Activated CD4-positive, alpha-beta memory T cell treated with anti-CD3 and anti-CD28 coated beads for 36 hours (primary cell): ENCODE results near the gene TRIM46. TPM values are rescaled to one million over a fixed set of nuclear protein-coding genes. Genes with fewer than 3 reads are reported as not detected.
A peak's percentile ranks its signal among the peaks of the same experiment; 100 is the strongest.

Source experiments
- CTCF ChIA-PET: fragments of 350-600 bp; sonication (Branson Sonifier 250); formaldehyde crosslinking; loops from one replicate; lab custom pipeline; 2021; ENCODE audit warnings: antibody characterized with exemption, inconsistent platforms; lab: Charles Lee
- POLR2A ChIA-PET: fragments of 350-600 bp; sonication (Branson Sonifier 250); formaldehyde crosslinking; loops from one replicate; lab custom pipeline; 2021; ENCODE audit warnings: antibody characterized with exemption; lab: Charles Lee
- DNase-seq: peaks from one replicate; pipeline ENCODE4 v3.0.0-alpha.2; 2020
- H3K27ac Mint-ChIP-seq: one replicate; pipeline ENCODE4 v1.8.0; 2021; ENCODE audit warnings: mixed read lengths
- H3K27me3 Mint-ChIP-seq: one replicate; pipeline ENCODE4 v1.8.0; 2021; ENCODE audit warnings: mixed read lengths
- H3K36me3 Mint-ChIP-seq: one replicate; pipeline ENCODE4 v1.8.0; 2021; ENCODE audit warnings: mixed read lengths
- H3K4me1 Mint-ChIP-seq: one replicate; pipeline ENCODE4 v1.8.0; 2021; ENCODE audit warnings: low read depth, mixed read lengths
- H3K4me3 Mint-ChIP-seq: one replicate; pipeline ENCODE4 v1.8.0; 2021; ENCODE audit warnings: mild to moderate bottlenecking, mixed read lengths
- H3K9me3 Mint-ChIP-seq: one replicate; pipeline ENCODE4 v1.8.0; 2021; ENCODE audit warnings: mixed read lengths
- intact Hi-C: fragments of 100-400 bp; cut with micrococcal nuclease; formaldehyde crosslinking; loops from one replicate; pipeline ENCODE4 v1.15.1; 2023
- total RNA-seq, 2 experiments: library from RNA; stranded (reverse); gene quantifications; one replicate each; pipeline ENCODE4 v1.2.3, GENCODE V29; 2021

TRIM46 gene
- total RNA-seq, 2 experiments from 2014 or later: 6.3 to 7.1 TPM

DNA sequence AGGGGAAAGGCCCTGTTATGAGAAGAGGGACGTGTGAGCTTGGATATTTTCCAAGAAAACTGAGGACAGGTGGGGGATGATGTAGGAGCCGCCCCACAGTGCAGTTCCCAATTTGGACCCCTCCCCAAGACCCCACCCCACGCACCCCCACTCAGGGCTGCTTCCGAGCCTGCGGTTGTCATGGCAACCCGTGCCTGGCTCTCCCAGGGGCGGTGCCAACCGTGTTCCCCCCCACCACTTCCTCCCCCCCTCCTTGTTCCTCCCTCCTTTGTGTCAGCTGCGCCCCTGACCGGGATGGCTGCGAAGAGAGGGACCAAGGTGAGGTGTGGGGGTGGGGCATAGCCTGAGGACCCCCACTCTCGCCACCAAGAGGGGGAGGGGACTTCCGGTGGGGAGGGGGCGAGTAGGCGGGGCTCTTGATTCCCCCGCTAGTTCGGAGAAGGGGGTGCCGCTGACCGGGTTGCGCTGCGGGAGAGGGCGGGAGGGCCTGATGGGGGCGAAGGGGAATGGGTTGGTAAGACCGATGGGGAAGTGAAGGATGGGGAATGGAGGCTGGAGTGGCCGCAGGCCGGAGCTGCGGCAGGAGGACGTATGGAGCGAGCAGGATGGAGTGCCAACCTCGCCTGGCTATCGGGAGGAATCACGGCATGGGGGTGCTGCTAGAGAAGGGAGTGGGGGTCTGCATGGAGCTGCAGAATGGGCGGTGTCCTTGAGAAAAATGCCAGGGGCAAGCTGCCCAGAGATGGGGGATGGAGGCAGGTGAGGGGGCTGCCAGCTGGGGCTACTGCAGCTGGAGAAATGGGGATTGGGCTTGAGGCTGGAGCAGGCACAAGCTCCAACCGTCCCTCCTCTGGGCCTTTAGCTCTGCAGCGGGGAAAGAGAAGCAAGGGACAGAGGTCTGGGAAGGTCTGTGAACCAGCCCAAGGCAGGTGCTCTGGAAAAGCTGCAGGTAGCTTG, 953 bp downstream of the TRIM46 start:
- POLR2A ChIA-PET: interaction anchor here (1.5 to 7.5 kb wide), 6 partner anchors 10 to 89 kb away, joined by 5 to 70 read pairs (median 9); partner anchors contain the start of gene THBS3
- CTCF ChIA-PET: interaction anchor here (1.2 to 8.5 kb wide), 13 partner anchors 8 to 840 kb away, joined by 3 to 201 read pairs (median 7); partner anchors contain the start of genes MTX1, SLC50A1 and THBS3

DNA sequence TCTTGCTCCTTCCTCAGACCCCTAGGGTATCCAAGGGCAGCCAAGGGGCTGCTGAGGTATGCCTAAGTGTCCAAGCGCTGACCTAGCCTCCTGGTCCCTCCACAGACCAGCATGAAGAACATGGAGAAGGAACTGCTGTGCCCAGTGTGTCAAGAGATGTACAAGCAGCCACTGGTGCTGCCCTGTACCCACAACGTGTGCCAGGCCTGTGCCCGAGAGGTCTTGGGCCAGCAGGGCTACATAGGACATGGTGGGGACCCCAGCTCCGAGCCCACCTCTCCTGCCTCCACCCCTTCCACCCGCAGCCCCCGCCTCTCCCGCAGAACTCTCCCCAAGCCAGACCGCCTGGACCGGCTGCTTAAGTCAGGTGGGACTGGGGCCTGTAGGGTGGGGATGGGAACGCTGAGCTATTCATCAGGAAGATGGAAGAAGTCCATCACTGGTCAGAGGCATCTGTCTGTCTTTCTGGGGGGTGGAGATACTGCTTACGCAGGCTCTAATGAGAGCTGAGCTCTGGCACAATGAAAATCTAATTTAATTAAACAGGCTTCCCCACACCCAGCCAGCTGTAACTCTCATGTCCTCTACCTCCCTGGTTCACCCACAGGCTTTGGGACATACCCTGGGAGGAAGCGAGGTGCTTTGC, 1.8 kb downstream of the TRIM46 start:
- ChIA-PET CTCF (interaction anchor here (0.9 to 8.5 kb wide), 15 partner anchors 8 to 841 kb away, joined by 3 to 201 read pairs (median 6); partner anchors contain the start of genes MTX1, PMVK, SLC50A1 and THBS3), POLR2A (interaction anchor here (1.5 to 7.5 kb wide), 5 partner anchors 9 to 90 kb away, joined by 5 to 70 read pairs (median 12); a partner anchor contains a TSS)
- Mint-ChIP-seq H3K9me3 (no peaks in the 10 kb centered on the region), H3K27me3 (no peaks in the 10 kb centered on the region), H3K4me1 (peaks cover 46% of the 10 kb centered on the region), H3K27ac (peak overlapping the region; percentile 28), H3K36me3 (peaks cover 20% of the 10 kb centered on the region), H3K4me3 (peak overlapping the region; percentile 93)
- intact Hi-C loops: no loop called here
- DNase-seq: no peak

More for the DNA sequence above, 953 bp downstream of the TRIM46 start:
- H3K36me3 Mint-ChIP-seq: peaks cover 23% of the 10 kb centered on the region
- peak overlapping the region; percentile 96 for H3K27ac Mint-ChIP-seq
- DNase-seq: peak; percentile 71
- peak overlapping the region; percentile 93 for H3K4me3 Mint-ChIP-seq
- H3K4me1 Mint-ChIP-seq: peaks cover 47% of the 10 kb centered on the region
- H3K9me3 Mint-ChIP-seq: no peaks in the 10 kb centered on the region
- intact Hi-C loops: loop anchor here (5.0 kb wide), 3 partner anchors 33 to 172 kb away; partner anchors contain the start of genes MTX1, THBS3 and ZBTB7B
- no peaks in the 10 kb centered on the region for H3K27me3 Mint-ChIP-seq

DNA sequence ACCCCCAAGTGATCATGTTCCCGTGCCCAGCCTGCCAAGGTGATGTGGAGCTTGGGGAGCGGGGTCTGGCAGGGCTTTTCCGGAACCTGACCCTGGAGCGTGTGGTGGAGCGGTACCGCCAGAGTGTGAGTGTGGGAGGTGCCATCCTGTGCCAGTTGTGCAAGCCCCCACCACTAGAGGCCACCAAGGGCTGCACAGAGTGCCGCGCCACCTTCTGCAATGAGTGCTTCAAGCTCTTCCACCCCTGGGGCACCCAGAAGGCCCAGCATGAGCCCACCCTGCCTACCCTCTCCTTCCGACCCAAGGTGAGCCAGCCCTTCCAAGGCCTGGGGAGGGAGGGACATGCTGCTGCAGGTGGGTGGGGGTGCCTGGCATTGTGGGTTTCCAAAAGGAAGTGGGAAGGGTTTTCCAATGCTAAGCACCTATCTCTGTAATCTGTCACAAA, 2.3 kb downstream of the TRIM46 start:
- intact Hi-C loops: loop anchor here (1.0 kb wide), 1 partner anchor 50 kb away; no protein-coding TSS in a partner anchor
- Mint-ChIP-seq H3K27ac (no peak overlapping the region), H3K36me3 (peaks cover 20% of the 10 kb centered on the region), H3K27me3 (no peaks in the 10 kb centered on the region), H3K9me3 (no peaks in the 10 kb centered on the region), H3K4me1 (peaks cover 44% of the 10 kb centered on the region), H3K4me3 (no peak overlapping the region)
- DNase-seq: peak; percentile 47
- ChIA-PET POLR2A (interaction anchor here (1.5 to 7.5 kb wide), 4 partner anchors 9 to 91 kb away, joined by 5 to 70 read pairs (median 13); no protein-coding TSS in a partner anchor), CTCF (interaction anchor here (0.9 to 8.5 kb wide), 14 partner anchors 8 to 239 kb away, joined by 3 to 201 read pairs (median 6); partner anchors contain the start of genes MTX1, PMVK, SLC50A1 and THBS3)

DNA sequence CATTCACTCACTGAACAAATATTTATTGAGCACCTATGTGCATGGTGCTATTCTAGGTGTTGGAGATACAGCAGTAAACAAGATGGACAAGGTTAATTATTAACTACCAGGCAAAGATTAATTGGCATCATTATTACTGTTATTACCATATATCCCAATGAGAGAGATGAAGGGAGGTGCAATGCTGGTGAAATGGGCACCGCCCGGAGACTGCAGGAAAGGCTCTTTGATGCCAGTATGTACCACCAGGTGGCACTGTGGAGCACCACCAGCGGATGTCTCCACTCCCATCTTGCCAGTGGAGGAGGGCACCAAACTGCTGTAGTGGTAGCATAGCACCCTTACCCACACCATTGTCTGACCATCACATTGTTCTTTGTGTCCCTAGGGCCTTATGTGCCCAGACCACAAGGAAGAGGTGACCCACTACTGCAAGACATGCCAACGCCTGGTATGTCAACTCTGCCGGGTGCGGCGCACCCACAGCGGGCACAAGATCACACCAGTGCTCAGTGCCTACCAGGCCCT, 3.0 kb downstream of the TRIM46 start:
- no peaks in the 10 kb centered on the region for H3K27me3 Mint-ChIP-seq
- H3K9me3 Mint-ChIP-seq: no peaks in the 10 kb centered on the region
- intact Hi-C loops: loop anchor here (1.0 kb wide), 1 partner anchor 50 kb away; no protein-coding TSS in a partner anchor
- ChIA-PET CTCF (interaction anchor here (0.6 to 8.5 kb wide), 19 partner anchors 8 to 697 kb away, joined by 3 to 201 read pairs (median 5); partner anchors contain the start of genes MTX1, PMVK, SLC50A1 and THBS3), POLR2A (interaction anchor here (3.1 to 7.5 kb wide), 2 partner anchors 17 to 50 kb away, joined by 12 to 70 read pairs; no protein-coding TSS in a partner anchor)
- no peak overlapping the region for H3K27ac Mint-ChIP-seq
- peaks cover 42% of the 10 kb centered on the region for H3K4me1 Mint-ChIP-seq
- H3K4me3 Mint-ChIP-seq: peak overlapping the region; percentile 3
- H3K36me3 Mint-ChIP-seq: peaks cover 20% of the 10 kb centered on the region
- peak; percentile 90 for DNase-seq

DNA sequence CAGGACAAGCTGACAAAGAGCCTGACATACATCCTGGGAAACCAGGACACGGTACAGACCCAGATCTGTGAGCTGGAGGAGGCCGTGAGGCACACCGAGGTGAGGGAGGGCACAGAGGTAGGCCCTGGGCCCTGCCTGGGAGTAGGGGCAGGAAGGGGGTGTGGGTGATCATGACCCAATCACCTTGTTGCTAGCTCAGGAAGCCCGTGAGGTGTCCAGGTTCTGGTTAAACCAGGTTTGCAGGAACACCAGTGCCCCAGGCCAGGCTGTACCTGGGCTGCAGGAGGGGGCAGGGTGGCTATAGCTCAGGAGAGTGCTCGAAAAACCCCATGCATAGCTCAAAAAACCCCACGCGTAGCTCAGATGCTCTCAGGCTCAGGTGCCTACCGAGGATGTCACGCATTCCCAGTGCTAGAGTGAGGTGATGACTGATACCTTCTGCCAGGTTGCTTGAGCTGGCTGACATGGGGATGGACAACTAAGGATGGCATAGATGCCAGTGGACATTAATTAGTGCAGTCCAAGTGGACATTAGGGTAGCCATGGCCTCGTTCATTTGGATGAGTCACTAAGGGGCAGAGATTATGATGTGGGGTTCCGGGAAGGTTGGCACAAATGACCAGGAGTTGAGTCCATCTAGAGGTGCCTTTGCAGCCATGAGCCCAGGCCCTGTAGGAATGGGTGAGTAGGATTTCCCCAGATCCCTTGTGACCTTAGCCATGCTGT, 3.7 kb downstream of the TRIM46 start:
- CTCF ChIA-PET: interaction anchor here (0.5 to 8.5 kb wide), 16 partner anchors 8 to 698 kb away, joined by 3 to 201 read pairs (median 4); partner anchors contain the start of genes MTX1 and THBS3
- intact Hi-C loops: no loop called here
- POLR2A ChIA-PET: interaction anchor here (7.5 kb wide), 1 partner anchor 16 kb away, joined by 70 read pairs; no protein-coding TSS in a partner anchor
- no peak overlapping the region for H3K4me3 Mint-ChIP-seq
- no peak overlapping the region for H3K27ac Mint-ChIP-seq
- peaks cover 35% of the 10 kb centered on the region for H3K4me1 Mint-ChIP-seq
- no peak for DNase-seq
- no peaks in the 10 kb centered on the region for H3K9me3 Mint-ChIP-seq
- no peaks in the 10 kb centered on the region for H3K27me3 Mint-ChIP-seq
- peaks cover 16% of the 10 kb centered on the region for H3K36me3 Mint-ChIP-seq

DNA sequence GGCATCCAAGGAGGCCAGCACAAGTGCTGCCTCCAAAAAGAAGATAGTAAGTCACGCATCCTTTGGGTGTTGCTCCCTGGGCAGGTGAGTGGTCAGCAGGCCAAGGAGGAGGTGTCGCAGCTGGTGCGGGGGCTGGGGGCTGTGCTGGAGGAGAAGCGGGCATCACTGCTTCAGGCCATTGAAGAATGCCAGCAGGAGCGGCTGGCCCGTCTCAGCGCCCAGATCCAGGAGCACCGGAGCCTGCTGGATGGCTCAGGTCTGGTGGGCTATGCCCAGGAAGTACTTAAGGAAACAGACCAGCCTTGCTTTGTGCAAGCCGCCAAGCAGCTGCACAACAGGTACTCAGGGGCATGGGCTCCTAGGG, 4.3 kb downstream of the TRIM46 start:
- intact Hi-C loops: no loop called here
- Mint-ChIP-seq H3K36me3 (peaks cover 16% of the 10 kb centered on the region), H3K27ac (no peak overlapping the region), H3K4me3 (no peak overlapping the region), H3K27me3 (no peaks in the 10 kb centered on the region), H3K4me1 (peaks cover 34% of the 10 kb centered on the region), H3K9me3 (no peaks in the 10 kb centered on the region)
- POLR2A ChIA-PET: interaction anchor here (7.5 kb wide), 1 partner anchor 15 kb away, joined by 70 read pairs; no protein-coding TSS in a partner anchor
- CTCF ChIA-PET: interaction anchor here (0.5 to 8.5 kb wide), 13 partner anchors 8 to 403 kb away, joined by 3 to 201 read pairs (median 5); partner anchors contain the start of genes MTX1 and THBS3
- DNase-seq: no peak

DNA sequence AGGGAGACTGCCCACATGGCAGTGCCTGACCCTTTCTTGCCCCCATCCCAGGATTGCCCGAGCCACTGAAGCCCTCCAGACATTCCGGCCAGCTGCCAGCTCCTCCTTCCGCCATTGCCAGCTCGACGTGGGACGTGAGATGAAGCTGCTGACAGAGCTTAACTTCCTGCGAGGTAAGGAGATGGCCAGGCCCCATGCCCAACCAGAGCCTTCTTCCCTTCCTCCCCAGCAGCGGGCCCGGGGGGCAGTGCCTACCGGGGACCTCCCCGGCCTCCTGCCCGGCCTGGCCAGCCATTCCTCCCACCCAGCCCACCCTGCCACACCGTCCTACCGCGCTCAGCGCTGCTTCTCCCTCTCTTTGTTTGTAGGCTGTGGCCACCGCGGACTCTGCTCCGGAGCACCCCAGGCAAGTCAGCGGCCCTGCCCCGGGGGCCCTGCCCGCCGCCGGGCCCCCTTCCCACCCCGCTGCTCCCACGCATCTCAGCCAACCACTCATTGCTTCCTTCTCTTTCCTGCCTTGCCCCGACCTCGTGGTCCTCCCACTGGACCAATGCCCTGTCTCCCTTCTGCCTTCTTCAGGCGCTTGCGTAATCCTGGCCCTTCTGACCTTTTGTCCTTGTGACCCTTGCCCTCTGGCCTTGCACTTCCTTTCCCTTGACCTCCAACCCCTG, 4.9 kb downstream of the TRIM46 start:
- Mint-ChIP-seq H3K4me1 (peaks cover 28% of the 10 kb centered on the region), H3K27ac (no peak overlapping the region), H3K4me3 (no peak overlapping the region), H3K36me3 (peaks cover 13% of the 10 kb centered on the region), H3K27me3 (no peaks in the 10 kb centered on the region), H3K9me3 (no peaks in the 10 kb centered on the region)
- ChIA-PET CTCF (interaction anchor here (1.4 to 8.5 kb wide), 5 partner anchors 10 to 145 kb away, joined by 3 to 201 read pairs (median 7); partner anchors contain the start of genes MTX1 and THBS3), POLR2A (interaction anchor here (7.5 kb wide), 1 partner anchor 15 kb away, joined by 70 read pairs; no protein-coding TSS in a partner anchor)
- intact Hi-C loops: no loop called here
- DNase-seq: no peak

DNA sequence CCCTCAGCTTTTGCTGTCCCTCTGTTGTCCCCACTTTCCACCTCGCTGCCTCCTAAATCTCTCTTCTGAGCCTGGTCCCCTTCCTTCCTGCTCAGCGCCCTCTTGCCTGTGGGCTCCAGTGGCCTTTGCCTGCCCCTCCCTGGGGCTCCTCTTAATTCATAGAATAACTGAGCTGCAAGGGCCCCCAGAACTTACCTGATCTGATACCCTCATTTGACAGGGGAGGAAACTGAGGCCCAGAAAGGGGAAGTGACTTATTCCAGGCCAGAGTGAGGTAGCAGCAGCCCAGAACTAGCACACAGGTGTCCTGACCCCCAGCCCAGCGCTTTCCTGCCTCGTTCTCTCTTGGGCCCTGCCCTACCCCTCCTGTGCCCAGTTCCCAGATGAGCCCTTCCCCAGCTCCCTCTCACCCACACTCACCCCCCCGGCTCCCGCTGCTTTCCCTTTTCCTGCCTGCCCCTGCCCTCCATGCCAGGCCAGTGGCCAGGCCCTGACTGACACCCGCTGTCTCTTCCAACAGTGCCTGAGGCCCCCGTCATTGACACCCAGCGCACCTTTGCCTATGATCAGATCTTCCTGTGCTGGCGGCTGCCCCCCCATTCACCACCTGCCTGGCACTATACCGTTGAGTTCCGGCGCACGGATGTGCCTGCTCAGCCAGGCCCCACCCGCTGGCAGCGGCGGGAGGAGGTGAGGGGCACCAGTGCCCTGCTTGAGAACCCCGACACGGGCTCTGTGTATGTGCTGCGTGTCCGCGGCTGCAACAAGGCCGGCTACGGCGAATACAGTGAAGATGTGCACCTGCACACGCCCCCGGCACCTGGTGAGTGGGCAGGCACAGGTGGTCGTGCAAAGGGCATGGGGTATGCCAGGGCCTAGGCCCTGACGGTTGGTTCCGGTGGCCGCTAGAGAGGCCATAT, 5.7 kb downstream of the TRIM46 start:
- POLR2A ChIA-PET: interaction anchor here (7.5 kb wide), 1 partner anchor 14 kb away, joined by 70 read pairs; no protein-coding TSS in a partner anchor
- no peak for DNase-seq
- Mint-ChIP-seq H3K4me3 (no peak overlapping the region), H3K9me3 (no peaks in the 10 kb centered on the region), H3K27me3 (no peaks in the 10 kb centered on the region), H3K4me1 (peaks cover 24% of the 10 kb centered on the region), H3K27ac (no peak overlapping the region), H3K36me3 (peaks cover 13% of the 10 kb centered on the region)
- CTCF ChIA-PET: interaction anchor here (0.8 to 8.5 kb wide), 5 partner anchors 11 to 28 kb away, joined by 3 to 201 read pairs (median 8); partner anchors contain the start of genes MTX1 and THBS3
- intact Hi-C loops: no loop called here

DNA sequence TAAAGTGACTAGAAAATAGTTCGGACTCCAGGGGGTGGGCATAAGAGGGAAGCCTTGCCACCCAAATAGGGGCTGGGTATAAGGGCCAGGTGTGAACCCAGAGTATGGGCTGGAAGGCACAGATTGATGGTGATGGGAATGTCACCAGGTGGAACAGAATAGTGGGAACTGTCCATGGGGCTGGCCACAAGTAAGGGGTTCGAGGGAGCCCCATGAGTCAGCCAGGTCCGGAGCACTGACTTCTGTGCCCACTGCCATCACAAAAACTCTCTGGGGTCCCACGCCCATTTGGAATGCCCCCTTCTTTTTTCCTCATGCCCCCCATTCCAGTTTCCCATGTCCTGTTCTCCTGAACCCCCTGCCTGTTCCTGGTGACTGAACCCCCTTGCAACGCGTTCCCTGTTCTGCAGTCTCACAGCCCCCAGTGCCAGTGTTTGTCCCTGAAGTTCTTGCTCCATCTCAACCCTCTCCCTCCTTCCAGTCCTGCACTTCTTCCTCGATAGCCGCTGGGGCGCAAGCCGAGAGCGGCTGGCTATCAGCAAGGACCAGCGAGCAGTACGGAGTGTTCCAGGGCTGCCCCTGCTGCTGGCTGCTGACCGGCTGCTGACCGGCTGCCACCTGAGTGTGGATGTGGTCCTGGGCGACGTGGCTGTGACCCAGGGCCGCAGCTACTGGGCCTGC, 7.9 kb downstream of the TRIM46 start:
- Mint-ChIP-seq H3K27me3 (no peaks in the 10 kb centered on the region), H3K9me3 (no peaks in the 10 kb centered on the region), H3K36me3 (peaks cover 13% of the 10 kb centered on the region), H3K27ac (no peak overlapping the region), H3K4me1 (peaks cover 6% of the 10 kb centered on the region), H3K4me3 (no peak overlapping the region)
- DNase-seq: no peak
- POLR2A ChIA-PET: no interaction called here
- CTCF ChIA-PET: interaction anchor here (1.0 kb wide), 1 partner anchor 9 kb away, joined by 4 read pairs; the partner anchor contains the start of gene KRTCAP2
- intact Hi-C loops: no loop called here
